Osteocyte (in vitro differentiated cells): Measurements from ENCODE around the gene TDRD1. TPM values are rescaled to one million over a fixed set of nuclear protein-coding genes. Genes with fewer than 3 reads are reported as not detected.

Source experiments
- DNase-seq: peaks from one replicate; pipeline ENCODE4 v3.0.0; 2021; ENCODE audit warnings: mixed read lengths; ENCODE audit not compliant: unreplicated experiment; ENCODE audit errors: extremely low spot score
- H3K27ac Mint-ChIP-seq: one replicate; pipeline ENCODE4 v1.8.0; 2021; ENCODE audit warnings: mild to moderate bottlenecking, mixed read lengths; ENCODE audit not compliant: unreplicated experiment
- H3K27me3 Mint-ChIP-seq: one replicate; pipeline ENCODE4 v1.8.0; 2021; ENCODE audit warnings: mixed read lengths; ENCODE audit not compliant: unreplicated experiment
- H3K36me3 Mint-ChIP-seq: one replicate; pipeline ENCODE4 v1.8.0; 2021; ENCODE audit warnings: mixed read lengths; ENCODE audit not compliant: unreplicated experiment
- H3K4me1 Mint-ChIP-seq: one replicate; pipeline ENCODE4 v1.8.0; 2021; ENCODE audit warnings: mixed read lengths; ENCODE audit not compliant: unreplicated experiment
- H3K4me3 Mint-ChIP-seq: one replicate; pipeline ENCODE4 v1.8.0; 2021; ENCODE audit warnings: mild to moderate bottlenecking, moderate library complexity, mixed read lengths; ENCODE audit not compliant: unreplicated experiment
- H3K9me3 Mint-ChIP-seq: one replicate; pipeline ENCODE4 v1.8.0; 2021; ENCODE audit warnings: mixed read lengths; ENCODE audit not compliant: unreplicated experiment
- total RNA-seq: library from RNA; stranded (reverse); gene quantifications from 2 replicates; pipeline ENCODE4 v1.2.1, GENCODE V29; 2021
- TF ChIP-seq, protein P1 (sequence below): fragments of 200-600 bp; sonication (generic); IDR thresholded peaks from 2 replicates; pipeline ENCODE4 v1.5.0; 2021; ENCODE audit warnings: antibody characterized with exemption, mild to moderate bottlenecking, moderate library complexity

Gene TDRD1
- total RNA-seq, 1 donor from 2014 or later, result not detected

DNA sequence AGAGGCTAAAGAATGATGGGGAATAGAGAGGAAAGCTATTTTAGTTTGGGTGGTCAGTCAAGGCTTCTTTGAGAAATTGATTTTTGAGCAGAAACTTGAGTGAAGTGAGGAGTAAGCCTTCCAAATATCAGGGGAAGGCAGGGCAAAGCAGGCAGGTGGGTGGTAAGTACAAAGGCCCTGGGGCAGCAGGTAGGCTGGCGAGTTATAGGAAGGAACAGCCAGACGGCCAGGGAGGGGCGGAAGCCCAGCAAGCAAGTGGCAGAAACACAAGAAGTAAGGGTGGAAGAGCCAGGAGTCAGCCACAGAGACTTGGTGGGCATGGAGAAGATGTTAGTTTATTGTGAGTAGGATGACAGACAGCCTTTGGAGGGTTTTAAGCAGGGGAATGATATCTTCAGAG lies 94.8 kb downstream of the TDRD1 start:
- Mint-ChIP-seq H3K4me1 (peaks cover 15% of the 10 kb centered on the region), H3K36me3 (no peaks in the 10 kb centered on the region), H3K27ac (no peak overlapping the region), H3K27me3 (peaks cover 7% of the 10 kb centered on the region), H3K4me3 (no peak overlapping the region), H3K9me3 (no peaks in the 10 kb centered on the region)
- DNase-seq, result no peak
- TF ChIP-seq, protein P1, sequence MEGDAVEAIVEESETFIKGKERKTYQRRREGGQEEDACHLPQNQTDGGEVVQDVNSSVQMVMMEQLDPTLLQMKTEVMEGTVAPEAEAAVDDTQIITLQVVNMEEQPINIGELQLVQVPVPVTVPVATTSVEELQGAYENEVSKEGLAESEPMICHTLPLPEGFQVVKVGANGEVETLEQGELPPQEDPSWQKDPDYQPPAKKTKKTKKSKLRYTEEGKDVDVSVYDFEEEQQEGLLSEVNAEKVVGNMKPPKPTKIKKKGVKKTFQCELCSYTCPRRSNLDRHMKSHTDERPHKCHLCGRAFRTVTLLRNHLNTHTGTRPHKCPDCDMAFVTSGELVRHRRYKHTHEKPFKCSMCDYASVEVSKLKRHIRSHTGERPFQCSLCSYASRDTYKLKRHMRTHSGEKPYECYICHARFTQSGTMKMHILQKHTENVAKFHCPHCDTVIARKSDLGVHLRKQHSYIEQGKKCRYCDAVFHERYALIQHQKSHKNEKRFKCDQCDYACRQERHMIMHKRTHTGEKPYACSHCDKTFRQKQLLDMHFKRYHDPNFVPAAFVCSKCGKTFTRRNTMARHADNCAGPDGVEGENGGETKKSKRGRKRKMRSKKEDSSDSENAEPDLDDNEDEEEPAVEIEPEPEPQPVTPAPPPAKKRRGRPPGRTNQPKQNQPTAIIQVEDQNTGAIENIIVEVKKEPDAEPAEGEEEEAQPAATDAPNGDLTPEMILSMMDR, result no peak

DNA sequence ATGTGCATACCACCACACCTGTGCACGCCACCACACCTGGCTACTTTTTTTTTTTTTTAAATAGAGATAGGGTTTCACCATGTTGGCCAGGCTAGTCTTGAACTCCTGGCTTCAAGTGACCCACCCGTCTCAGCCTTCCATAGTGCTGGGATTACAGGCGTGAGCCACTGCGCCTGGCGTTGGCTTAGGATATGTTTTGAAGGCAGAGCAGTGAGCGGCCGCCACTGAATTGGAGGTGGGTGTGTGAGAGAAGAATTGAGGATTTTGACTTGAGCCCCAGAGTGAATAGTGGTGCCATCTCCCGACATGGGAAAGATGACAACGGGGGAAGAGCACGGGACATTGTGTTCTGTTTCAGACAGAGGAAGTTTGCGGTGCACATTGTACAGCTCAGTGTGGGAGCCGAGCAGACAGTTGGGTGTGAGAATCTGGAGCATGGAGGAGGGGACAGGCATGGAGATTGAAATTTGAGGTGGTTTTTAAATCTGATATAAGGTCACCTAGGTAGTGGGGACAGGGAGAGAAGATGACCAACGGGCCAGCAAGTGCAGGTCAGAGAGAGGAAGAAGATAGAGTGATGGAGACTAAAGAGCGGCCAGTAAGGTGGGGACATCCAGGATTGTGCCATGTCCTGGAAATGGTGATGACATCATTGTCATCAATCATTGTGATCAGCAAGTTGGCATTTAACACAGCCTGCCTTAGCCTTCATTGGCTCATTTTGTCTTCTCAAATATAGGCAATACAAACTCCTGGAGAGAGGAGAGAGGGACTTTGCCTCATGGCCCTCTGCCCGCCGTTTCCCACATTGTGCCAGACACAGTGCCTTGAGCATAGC lies 95.7 kb downstream of the TDRD1 start:
- no peak for DNase-seq
- peaks cover 7% of the 10 kb centered on the region for H3K27me3 Mint-ChIP-seq
- H3K36me3 Mint-ChIP-seq, result no peaks in the 10 kb centered on the region
- H3K4me3 Mint-ChIP-seq, result no peak overlapping the region
- H3K9me3 Mint-ChIP-seq, result no peaks in the 10 kb centered on the region
- TF ChIP-seq, protein P1, result no peak
- H3K4me1 Mint-ChIP-seq, result peaks cover 15% of the 10 kb centered on the region
- H3K27ac Mint-ChIP-seq, result no peak overlapping the region

DNA sequence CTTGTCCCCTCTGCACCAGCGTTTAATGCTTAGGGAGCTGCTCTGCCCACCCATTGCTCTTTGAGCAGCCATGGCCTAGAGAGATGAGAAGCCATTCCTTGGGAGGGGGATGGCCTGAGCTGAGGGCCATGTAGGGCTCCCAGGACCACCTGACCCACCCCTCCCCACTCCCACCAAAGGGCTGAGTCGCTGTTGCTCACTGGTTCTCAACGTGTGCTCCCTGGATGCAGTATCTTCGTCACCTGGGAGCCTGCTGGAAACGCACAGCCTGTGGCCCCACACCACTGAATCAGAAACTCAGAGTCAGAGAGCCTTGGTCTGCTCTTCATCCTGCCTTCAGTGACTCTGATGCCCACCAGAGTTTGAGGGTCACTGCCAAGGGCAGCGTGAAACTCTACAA lies 96.9 kb downstream of the TDRD1 start:
- no peaks in the 10 kb centered on the region for H3K9me3 Mint-ChIP-seq

DNA sequence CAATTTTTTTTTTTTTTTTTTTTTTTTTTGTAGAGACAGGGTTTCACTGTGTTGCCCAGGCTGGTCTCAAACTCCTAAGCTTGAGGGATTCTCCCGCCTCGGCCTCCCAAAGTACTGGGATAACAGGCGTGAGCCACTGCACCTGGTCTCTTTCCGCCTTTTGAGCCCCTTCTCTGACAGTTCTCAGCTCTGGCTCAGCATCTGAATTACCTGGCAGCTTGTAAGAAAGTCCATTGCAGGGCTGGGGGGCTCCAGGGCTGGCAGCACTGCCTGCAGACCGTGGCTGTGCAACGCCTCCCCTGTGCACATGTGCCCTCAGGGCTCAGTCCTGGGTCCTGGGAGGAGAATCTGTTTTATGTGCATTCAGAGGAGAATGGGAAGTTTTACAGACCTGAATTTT lies 97.5 kb downstream of the TDRD1 start:
- DNase-seq, result no peak
- Mint-ChIP-seq H3K4me1 (peaks cover 6% of the 10 kb centered on the region), H3K4me3 (no peak overlapping the region), H3K9me3 (no peaks in the 10 kb centered on the region), H3K36me3 (no peaks in the 10 kb centered on the region), H3K27me3 (peaks cover 7% of the 10 kb centered on the region), H3K27ac (no peak overlapping the region)
- TF ChIP-seq, protein P1, result no peak

More for the DNA sequence above, 96.9 kb downstream of the TDRD1 start:
- TF ChIP-seq, protein P1, result no peak
- H3K36me3 Mint-ChIP-seq, result no peaks in the 10 kb centered on the region
- peaks cover 7% of the 10 kb centered on the region for H3K27me3 Mint-ChIP-seq
- H3K4me1 Mint-ChIP-seq, result peaks cover 12% of the 10 kb centered on the region
- DNase-seq, result no peak
- no peak overlapping the region for H3K4me3 Mint-ChIP-seq
- H3K27ac Mint-ChIP-seq, result no peak overlapping the region

DNA sequence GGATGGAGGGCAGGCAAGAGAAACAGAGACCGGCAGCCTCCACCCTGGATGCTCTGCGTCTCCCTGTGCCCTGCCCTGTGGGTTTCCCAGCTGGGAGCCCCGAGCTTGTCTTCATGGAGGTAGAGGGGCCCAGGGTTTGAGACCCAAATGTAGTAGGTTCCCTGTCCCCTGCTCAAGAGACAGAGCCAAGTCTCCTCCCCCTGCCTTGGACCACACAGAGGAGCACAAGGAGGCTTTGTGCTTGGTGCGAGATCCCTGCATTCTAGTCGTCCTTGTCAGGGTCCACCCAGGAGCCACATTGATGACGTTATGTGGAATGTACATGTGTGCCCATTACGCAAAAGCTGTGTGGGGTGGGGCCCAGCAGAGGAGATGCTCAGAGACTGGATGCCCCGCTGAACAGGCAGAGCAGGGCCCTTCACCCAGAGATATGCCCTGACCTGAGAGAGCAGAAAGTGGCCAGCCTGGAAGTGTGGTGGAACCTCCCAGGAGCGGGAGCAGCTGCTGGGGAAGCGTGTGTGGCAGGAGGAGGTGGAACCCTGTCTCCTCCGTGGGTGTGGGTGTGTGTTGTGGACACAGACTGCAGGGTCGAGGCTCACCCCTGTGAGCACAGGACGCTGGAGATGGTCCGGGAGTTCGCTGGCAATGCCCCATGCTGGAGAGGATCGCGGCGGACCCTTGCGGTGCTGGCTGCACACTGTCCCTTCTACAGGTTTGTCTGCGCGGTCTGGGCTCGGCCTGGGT lies 99.2 kb downstream of the TDRD1 start:
- H3K27ac Mint-ChIP-seq, result no peak overlapping the region
- no peaks in the 10 kb centered on the region for H3K9me3 Mint-ChIP-seq
- no peak overlapping the region for H3K4me3 Mint-ChIP-seq
- no peak for DNase-seq
- H3K36me3 Mint-ChIP-seq, result no peaks in the 10 kb centered on the region
- TF ChIP-seq, protein P1, result no peak
- no peaks in the 10 kb centered on the region for H3K4me1 Mint-ChIP-seq
- H3K27me3 Mint-ChIP-seq, result peaks cover 7% of the 10 kb centered on the region
